Endothelial cell of umbilical vein (primary cell): ENCODE measurements around the gene RNF145. TPM values are rescaled to one million over a fixed set of nuclear protein-coding genes. Genes with fewer than 3 reads are reported as not detected.

Experiments used
- BruUV-seq: library from RNA; stranded (reverse); fragments of 400-500 nt; replicated peaks from 2 replicates; lab custom pipeline; 2021; lab: Mats Ljungman, UMichigan
- CTCF ChIA-PET: fragments of 300-600, 350-600 bp; sonication (Branson Sonifier 250); formaldehyde crosslinking; loops from one replicate; lab custom pipeline; 2021; ENCODE audit warnings: antibody characterized with exemption, inconsistent platforms; lab: Charles Lee
- POLR2A ChIA-PET: fragments of 300-600, 350-600 bp; sonication (Branson Sonifier 250); formaldehyde crosslinking; loops from one replicate; lab custom pipeline; 2021; ENCODE audit warnings: antibody characterized with exemption, inconsistent platforms; lab: Charles Lee
- DNase-seq: peaks from one replicate; pipeline ENCODE4 v3.0.0-alpha.2; 2011; ENCODE audit warnings: low read depth, low spot score
- FAIRE-seq: peaks from 2 replicates; lab custom pipeline; 2011; peaks lifted over from hg19 to GRCh38; lab: Jason Lieb, UNC
- H2AFZ ChIP-seq: 2 replicates; pipeline ENCODE4 v1.6.0; 2012; ENCODE audit warnings: low read depth, low read length, control low read depth, inconsistent platforms
- H3K27ac ChIP-seq: 2 replicates; pipeline ENCODE4 v1.5.1; 2011; ENCODE audit warnings: low read depth, mild to moderate bottlenecking, control low read depth, low read length, moderate library complexity; ENCODE audit not compliant: insufficient read depth
- H3K27me3 ChIP-seq, 2 experiments: 2 replicates each; pipeline versions ENCODE4 v1.6.0 to v1.6.1; 2011; ENCODE audit warnings: low read length in 2 of 2, mixed read lengths in 1 of 2; ENCODE audit not compliant: control insufficient read depth in 2 of 2, insufficient read depth in 2 of 2
- H3K36me3 ChIP-seq, 2 experiments: 2 replicates in 1 of 2; 3 replicates in 1 of 2; pipeline ENCODE4 v1.5.1; 2011; ENCODE audit warnings: low read length in 2 of 2, mild to moderate bottlenecking in 1 of 2, moderate library complexity in 1 of 2; ENCODE audit not compliant: control insufficient read depth in 2 of 2, insufficient read depth in 2 of 2; ENCODE audit errors: extremely low read depth in 1 of 2
- H3K4me1 ChIP-seq: 3 replicates; pipeline ENCODE4 v1.5.1; 2011; ENCODE audit warnings: mild to moderate bottlenecking, low read length; ENCODE audit not compliant: control insufficient read depth, insufficient read depth; ENCODE audit errors: extremely low read depth
- H3K4me2 ChIP-seq: 2 replicates; pipeline ENCODE4 v1.6.1; 2011; ENCODE audit warnings: low read length, control low read depth, mixed read lengths; ENCODE audit not compliant: insufficient read depth
- H3K4me3 ChIP-seq, 3 experiments: fragments of 200-600 bp in 1 of 3; sonication (generic), shearing (Covaris generic) in 1 of 3; replicated peaks in 1 of 3; 2 replicates each; pipeline ENCODE4 v1.5.1; 2011 to 2016; ENCODE audit warnings: control low read depth in 3 of 3, low read length in 3 of 3, mild to moderate bottlenecking in 2 of 3, inconsistent platforms in 1 of 3, low read depth in 1 of 3, moderate library complexity in 1 of 3; ENCODE audit not compliant: insufficient read depth in 1 of 3
- H3K79me2 ChIP-seq: 2 replicates; pipeline ENCODE4 v1.6.0; 2012; ENCODE audit warnings: low read length, inconsistent platforms; ENCODE audit not compliant: control insufficient read depth, insufficient read depth
- H3K9ac ChIP-seq: replicated peaks from 2 replicates; pipeline ENCODE3; 2011; ENCODE audit warnings: low read length, control low read depth; ENCODE audit not compliant: insufficient read depth; ENCODE audit errors: extremely low read depth
- H3K9me1 ChIP-seq: replicated peaks from 3 replicates; pipeline ENCODE4 v1.6.0; 2011; ENCODE audit warnings: mild to moderate bottlenecking, low read length; ENCODE audit not compliant: control insufficient read depth, insufficient read depth; ENCODE audit errors: extremely low read depth
- H3K9me3 ChIP-seq: replicated peaks from 2 replicates; pipeline ENCODE4 v1.5.1; 2012; ENCODE audit warnings: low read length, inconsistent platforms; ENCODE audit not compliant: control insufficient read depth, insufficient read depth
- H4K20me1 ChIP-seq: replicated peaks from 2 replicates; pipeline ENCODE3; 2011; ENCODE audit warnings: mild to moderate bottlenecking, low read length; ENCODE audit not compliant: control insufficient read depth, insufficient read depth; ENCODE audit errors: extremely low read depth
- CTCF ChIP-seq, 2 donors: IDR thresholded peaks; 1 replicate in 1 of 2; 2 replicates in 1 of 2; pipeline ENCODE4 v1.5.1; 2011; ENCODE audit warnings: low read length in 2 of 2, mild to moderate bottlenecking in 2 of 2, moderate library complexity in 2 of 2, control low read depth in 1 of 2, inconsistent platforms in 1 of 2, low read depth in 1 of 2; ENCODE audit not compliant: insufficient read depth in 1 of 2; ENCODE audit errors: extremely low read depth in 1 of 2
- EZH2 ChIP-seq: IDR thresholded peaks from 2 replicates; pipeline ENCODE4 v1.6.1; 2012; ENCODE audit warnings: borderline replicate concordance, low read depth, mild to moderate bottlenecking, moderate library complexity, low read length, inconsistent platforms; ENCODE audit not compliant: severe bottlenecking
- FOS ChIP-seq: IDR thresholded peaks from 2 replicates; pipeline ENCODE4 v1.6.1; 2011; ENCODE audit warnings: mild to moderate bottlenecking, low read length, moderate library complexity, borderline replicate concordance; ENCODE audit not compliant: insufficient read depth
- GATA2 ChIP-seq: IDR thresholded peaks from 2 replicates; pipeline ENCODE4 v1.7.0; 2011; ENCODE audit warnings: low read depth, mild to moderate bottlenecking, moderate library complexity, mixed read lengths, low read length; ENCODE audit not compliant: insufficient read length, insufficient read depth
- JUN ChIP-seq: IDR thresholded peaks from 2 replicates; pipeline ENCODE4 v1.6.1; 2011; ENCODE audit warnings: borderline replicate concordance, low read depth; ENCODE audit not compliant: insufficient read length, insufficient read depth
- MYC ChIP-seq: IDR thresholded peaks from one replicate; pipeline ENCODE4 v1.6.1; 2011; ENCODE audit warnings: mild to moderate bottlenecking, low read depth, low read length
- POLR2A ChIP-seq: IDR thresholded peaks from 2 replicates; pipeline ENCODE4 v1.6.1; 2012; ENCODE audit warnings: low read depth, mild to moderate bottlenecking, control low read depth, low read length
- POLR2AphosphoS5 ChIP-seq: IDR thresholded peaks from 2 replicates; pipeline ENCODE4 v1.6.1; 2012; ENCODE audit warnings: low read depth, mild to moderate bottlenecking, control low read depth, low read length, moderate library complexity; ENCODE audit not compliant: insufficient read depth
- dilution Hi-C: fragments of 300-500 bp; cut with MboI; formaldehyde crosslinking; loops from one replicate; pipeline ENCODE4 v1.15.0; 2019; ENCODE audit warnings: low sequenced_read_pairs; ENCODE audit not compliant: extremely low pct_ligation_motif_present
- intact Hi-C: fragments of 100-400 bp; cut with micrococcal nuclease; formaldehyde crosslinking; loops from one replicate; pipeline ENCODE4 v1.10.0; 2022
- polyA plus RNA-seq, 4 experiments: library from polyadenylated mRNA; depleted of rRNA in 3 of 4; stranded (reverse) in 3 of 4; unstranded in 1 of 4; fragments of >200 nt; gene quantifications; 2 replicates each; pipeline versions ENCODE4 v1.2.1 to v1.2.3, GENCODE V29; 2011 to 2012; ENCODE audit warnings: missing spikeins in 1 of 4
- total RNA-seq: library from RNA; stranded (reverse); gene quantifications from 2 replicates; pipeline ENCODE4 v1.2.3, GENCODE V29; 2021

The RNF145 gene
- total and polyA plus RNA-seq, 2 donors (not counting 3 experiments of a cell fraction or from before 2014, with no cell fraction given): 39.4 to 62.3 TPM

GRCh38 chr5:159179529-159180305 lies 29.6 kb downstream of the RNF145 start:
- no peak for FAIRE-seq
- Histone ChIP-seq H3K9ac (peak overlapping the region; percentile 56), H4K20me1 (no peaks in the 10 kb centered on the region), H3K4me2 (peak overlapping the region; percentile 76), H3K27ac (peak overlapping the region; percentile 90), H2AFZ (no peak overlapping the region), H3K9me1 (no peaks in the 10 kb centered on the region), H3K36me3 (no peaks in the 10 kb centered on the region), H3K27me3 (no peaks in the 10 kb centered on the region), H3K9me3 (no peaks in the 10 kb centered on the region), H3K4me3 (peak overlapping the region in 1 of 3 experiments; percentile 29), H3K4me1 (peaks cover 30% of the 10 kb centered on the region), H3K79me2 (peaks cover 4% of the 10 kb centered on the region)
- ChIA-PET CTCF (interaction anchor here (0.7 to 2.7 kb wide), 6 partner anchors 9 to 32 kb away, joined by 4 to 15 read pairs (median 6); no protein-coding TSS in a partner anchor), POLR2A (interaction anchor here (1.0 kb wide), 1 partner anchor 22 kb away, joined by 3 read pairs; no protein-coding TSS in a partner anchor)
- no peak for DNase-seq
- TF ChIP-seq EZH2: no peak
- no peak for TF ChIP-seq JUN
- TF ChIP-seq MYC: no peak
- TF ChIP-seq GATA2: no peak
- TF ChIP-seq POLR2A: no peak
- BruUV-seq: TSS peak; percentile 95
- dilution Hi-C loops: no loop called here
- intact Hi-C loops: loop anchor here (1.0 to 10.0 kb wide), 3 partner anchors 29 to 825 kb away; partner anchors contain the start of genes TTC1 and UBLCP1

GRCh38 chr5:159178978-159179377 lies 30.4 kb downstream of the RNF145 start:
- dilution Hi-C loops: no loop called here
- FAIRE-seq (peak; percentile 71), DNase-seq (peak; percentile 97)
- Histone ChIP-seq H3K4me1 (peaks cover 30% of the 10 kb centered on the region), H3K4me2 (peak overlapping the region; percentile 76), H4K20me1 (no peaks in the 10 kb centered on the region), H3K9me1 (no peaks in the 10 kb centered on the region), H3K9ac (peak overlapping the region; percentile 64), H3K4me3 (peak overlapping the region in 1 of 3 experiments; percentile 29), H3K27ac (peak overlapping the region; percentile 90), H3K27me3 (no peaks in the 10 kb centered on the region), H3K79me2 (peaks cover 4% of the 10 kb centered on the region), H2AFZ (no peak overlapping the region), H3K9me3 (no peaks in the 10 kb centered on the region), H3K36me3 (no peaks in the 10 kb centered on the region)
- intact Hi-C loops: loop anchor here (1.0 to 10.0 kb wide), 3 partner anchors 29 to 826 kb away; partner anchors contain the start of genes TTC1 and UBLCP1
- BruUV-seq: no TSS peak
- no peak for TF ChIP-seq EZH2
- TF ChIP-seq JUN: peak; percentile 95
- TF ChIP-seq FOS: peak; percentile 84
- peak; percentile 42 for TF ChIP-seq POLR2AphosphoS5
- no peak for TF ChIP-seq CTCF (IDR thresholded peaks at IDR 0.05; ENCODE audit: extremely low read depth in 1 of 2, insufficient read depth in 1 of 2, low read depth in 1 of 2, low read length in 2 of 2)
- TF ChIP-seq POLR2A: peak; percentile 34
- ChIA-PET CTCF (interaction anchor here (0.7 to 2.7 kb wide), 6 partner anchors 9 to 33 kb away, joined by 4 to 15 read pairs (median 6); no protein-coding TSS in a partner anchor), POLR2A (interaction anchor here (0.6 to 1.0 kb wide), 2 partner anchors 12 to 22 kb away, joined by 3 to 4 read pairs; no protein-coding TSS in a partner anchor)
